ENCODE measurements around the gene SH3BGRL3. TPM values are rescaled to one million over a fixed set of nuclear protein-coding genes. Genes with fewer than 3 reads are reported as not detected.
"Not testable (repeated sequence)": the region's sequence is repeated elsewhere in the genome, so short reads cannot be mapped to it uniquely, and the experiment has no call there.

The SH3BGRL3 gene
- total RNA-seq: 59.2 TPM

DNA sequence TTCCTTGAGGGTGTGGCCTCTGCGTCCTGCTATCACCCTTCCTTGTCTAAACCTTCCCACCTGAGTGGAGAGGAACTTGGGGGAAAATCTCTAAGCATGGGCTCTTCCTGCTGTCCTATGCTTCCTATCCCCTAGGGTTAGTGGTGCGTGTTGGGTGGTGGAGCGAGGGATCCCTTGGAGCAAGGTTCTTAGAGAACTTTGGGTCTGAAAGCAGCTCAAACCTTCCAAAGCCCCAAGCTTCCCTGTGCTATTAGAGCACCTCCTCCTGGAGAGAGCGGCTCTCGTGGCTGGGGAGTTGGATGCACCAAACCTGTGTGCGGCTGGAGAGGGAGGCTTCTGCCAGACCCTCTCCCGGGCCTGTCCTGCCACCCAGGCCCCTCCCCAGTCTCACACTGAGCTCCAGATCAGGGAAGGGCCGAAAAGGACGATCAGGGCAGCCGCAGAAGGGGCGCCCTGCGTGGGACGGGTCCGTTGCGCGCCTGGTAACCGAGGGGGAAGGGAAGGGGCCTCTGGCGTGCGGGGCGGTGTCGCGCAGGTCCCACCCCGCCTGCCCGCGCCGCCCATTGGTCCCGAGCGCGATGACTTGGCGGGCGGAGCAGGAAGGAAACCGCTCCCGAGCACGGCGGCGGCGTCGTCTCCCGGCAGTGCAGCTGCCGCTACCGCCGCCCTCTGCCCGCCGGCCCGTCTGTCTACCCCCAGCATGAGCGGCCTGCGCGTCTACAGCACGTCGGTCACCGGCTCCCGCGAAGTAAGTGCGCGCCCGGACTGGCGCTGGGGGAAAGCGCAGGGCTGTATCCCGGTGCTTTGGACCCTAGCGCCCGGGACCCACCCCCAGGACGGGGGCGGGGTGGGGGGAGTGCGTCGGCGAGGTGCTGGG, at the start of gene SH3BGRL3:
Gene SH3BGRL3 (plus strand): TSS at position 631 of the 877 bp plus-strand sequence. CDS start 70 bp downstream, at position 701.
- peaks cover 93% of the 10 kb centered on the region for H3K4me1 ChIP-seq (ENCODE audit: insufficient read depth, low read length)
- peak within 1 kb of the TSS; percentile 88 for H3K4me3 ChIP-seq (ENCODE audit: low read length)
- no peaks in the 10 kb centered on the region for H3K9me3 ChIP-seq (ENCODE audit: low read depth, low read length)
- H3K27me3 ChIP-seq (ENCODE audit: insufficient read depth, low read length): no peaks in the 10 kb centered on the region

DNA sequence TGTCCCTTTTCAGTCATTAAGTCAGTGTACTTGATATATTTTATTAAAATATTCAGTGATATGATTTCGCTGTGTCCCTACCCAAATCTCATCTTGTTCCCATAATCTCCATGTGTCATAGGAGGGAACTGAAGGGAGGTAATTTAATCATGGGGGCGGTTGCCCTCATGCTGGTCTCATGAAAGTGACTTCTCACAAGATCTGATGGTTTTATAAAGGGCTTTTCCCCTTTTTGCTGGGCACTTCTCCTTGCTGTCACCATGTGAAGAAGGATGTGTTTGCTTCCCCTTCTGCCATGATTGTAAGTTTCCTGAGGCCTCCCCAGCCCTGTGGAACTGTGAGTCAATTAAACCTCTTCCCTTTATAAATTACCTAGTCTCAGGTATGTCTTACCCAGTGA, 49.2 kb upstream of the SH3BGRL3 start:
- H3K9me3 ChIP-seq (ENCODE audit: low read depth, low read length); H3K27me3 ChIP-seq (ENCODE audit: insufficient read depth, low read length); H3K4me3 ChIP-seq (ENCODE audit: low read length): not testable (repeated sequence)
- peaks cover 18% of the 10 kb centered on the region for H3K4me1 ChIP-seq (ENCODE audit: insufficient read depth, low read length)

DNA sequence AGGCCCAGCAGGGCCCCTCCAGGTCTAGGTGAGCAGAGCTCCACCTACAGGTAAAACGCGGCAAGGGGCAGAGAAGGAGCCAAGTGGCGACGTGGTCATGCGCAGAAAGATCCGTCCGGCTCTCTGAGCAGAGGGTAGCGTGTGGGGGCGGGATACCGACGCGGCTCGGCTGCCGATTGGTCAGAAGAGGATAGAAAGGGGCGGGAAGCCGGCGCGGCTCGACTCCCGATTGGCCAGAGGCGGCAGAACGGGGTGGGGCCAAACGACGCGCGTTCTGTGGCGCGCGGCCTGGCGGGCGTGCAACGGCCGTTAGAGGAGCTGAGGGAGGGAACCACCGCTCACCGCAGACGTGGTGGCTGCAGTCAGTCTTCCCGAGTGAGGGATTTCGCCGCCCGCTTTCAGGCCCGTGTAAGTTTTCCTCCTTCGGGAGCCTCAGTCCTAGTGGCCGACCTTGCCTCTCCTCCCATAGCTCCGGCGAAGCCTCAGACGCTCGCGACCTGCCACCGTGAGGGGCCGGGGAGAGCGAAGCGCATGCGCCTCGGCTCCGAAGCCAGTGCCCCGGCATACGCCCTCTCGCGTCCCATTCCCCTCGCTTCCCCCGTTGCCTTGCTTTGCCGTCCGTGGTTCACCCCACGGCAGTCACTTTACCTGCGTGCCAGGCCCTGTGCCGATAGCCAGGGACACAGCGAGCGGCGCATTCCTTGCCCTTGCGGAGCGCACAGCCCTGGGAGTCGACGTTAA, 45.8 kb upstream of the SH3BGRL3 start, which contains the start of gene CEP85:
Gene CEP85 (plus strand): TSS at position 298 of the 741 bp plus-strand sequence. CDS start 5,584 bp downstream, outside the sequence.
- no peaks in the 10 kb centered on the region for H3K9me3 ChIP-seq (ENCODE audit: low read depth, low read length)
- peaks cover 28% of the 10 kb centered on the region for H3K4me1 ChIP-seq (ENCODE audit: insufficient read depth, low read length)
- peak within 1 kb of the TSS; percentile 82 for H3K4me3 ChIP-seq (ENCODE audit: low read length)
- no peaks in the 10 kb centered on the region for H3K27me3 ChIP-seq (ENCODE audit: insufficient read depth, low read length)

DNA sequence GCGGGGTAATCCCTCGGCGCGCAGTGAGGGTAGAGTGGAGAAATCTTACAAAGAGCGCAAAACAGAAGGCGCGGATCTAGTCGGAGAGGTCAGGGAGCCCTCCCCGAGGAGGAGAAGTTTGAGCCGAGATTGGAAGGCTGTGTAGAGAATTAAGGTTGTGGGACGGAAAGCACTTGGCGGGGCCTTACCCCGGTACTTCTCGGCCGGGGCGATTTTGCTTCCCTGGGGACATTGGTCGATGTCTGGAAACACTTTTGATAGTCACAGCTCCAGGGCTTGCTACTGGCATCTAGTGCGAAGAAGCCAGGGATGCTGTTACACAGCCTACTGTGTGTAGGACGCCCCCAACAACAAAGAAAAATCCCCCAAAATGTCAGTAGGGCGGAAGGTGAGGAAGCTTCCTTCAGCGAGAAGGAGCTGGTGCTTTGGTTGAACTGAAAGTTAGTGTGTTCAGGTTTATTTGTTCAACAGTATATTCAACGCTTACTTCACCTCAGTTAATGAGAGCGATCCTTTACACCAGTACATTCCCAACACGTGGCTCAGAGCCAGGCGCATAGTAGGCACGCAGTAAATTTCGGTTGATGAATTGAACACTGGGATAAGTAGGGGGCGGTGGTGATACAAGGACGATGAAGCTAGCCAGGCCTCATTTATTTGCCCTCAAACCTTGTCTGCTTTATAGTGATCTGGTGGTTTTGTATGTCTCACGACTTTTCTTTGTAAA, 45.1 kb upstream of the SH3BGRL3 start:
- Histone ChIP-seq H3K27me3 (ENCODE audit: insufficient read depth, low read length) (no peaks in the 10 kb centered on the region), H3K4me3 (ENCODE audit: low read length) (peak overlapping the region; percentile 82), H3K4me1 (ENCODE audit: insufficient read depth, low read length) (peaks cover 28% of the 10 kb centered on the region), H3K9me3 (ENCODE audit: low read depth, low read length) (no peaks in the 10 kb centered on the region)

DNA sequence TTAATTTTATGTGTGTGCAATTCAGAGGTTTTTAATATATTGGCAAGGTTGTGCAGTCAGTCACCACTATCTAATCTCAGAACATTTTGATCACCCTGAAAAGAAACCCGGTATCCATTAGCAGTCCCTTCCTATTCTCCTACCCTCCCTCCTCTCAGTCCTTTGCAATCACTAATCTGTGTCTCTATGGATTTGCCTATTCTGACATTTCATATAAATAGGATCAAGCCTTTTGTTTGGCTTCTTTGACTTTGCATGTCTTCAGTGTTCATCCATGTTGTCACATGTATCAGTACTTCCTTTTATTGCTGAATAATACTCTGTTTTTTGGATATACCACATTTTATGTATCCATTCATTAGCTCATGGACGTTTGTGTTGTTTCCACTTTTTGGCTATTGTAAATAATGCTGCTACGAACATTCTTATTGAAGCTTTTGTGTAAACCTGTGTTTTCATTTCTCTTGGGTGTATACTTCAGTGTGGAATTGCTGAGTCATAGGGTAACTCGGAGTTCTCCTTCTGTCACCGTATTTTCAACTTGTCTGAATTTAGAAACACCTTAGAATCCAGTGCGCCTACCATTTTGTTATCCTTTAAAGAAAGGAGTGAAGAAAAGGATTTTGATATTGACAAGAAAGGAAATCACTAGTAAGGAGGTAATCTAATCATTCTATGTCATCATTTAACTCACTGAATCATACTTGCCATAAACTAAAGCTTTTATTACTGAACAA, 42.5 kb upstream of the SH3BGRL3 start:
- no peaks in the 10 kb centered on the region for H3K9me3 ChIP-seq (ENCODE audit: low read depth, low read length)
- peaks cover 28% of the 10 kb centered on the region for H3K4me1 ChIP-seq (ENCODE audit: insufficient read depth, low read length)
- no peak overlapping the region for H3K4me3 ChIP-seq (ENCODE audit: low read length)
- no peaks in the 10 kb centered on the region for H3K27me3 ChIP-seq (ENCODE audit: insufficient read depth, low read length)

DNA sequence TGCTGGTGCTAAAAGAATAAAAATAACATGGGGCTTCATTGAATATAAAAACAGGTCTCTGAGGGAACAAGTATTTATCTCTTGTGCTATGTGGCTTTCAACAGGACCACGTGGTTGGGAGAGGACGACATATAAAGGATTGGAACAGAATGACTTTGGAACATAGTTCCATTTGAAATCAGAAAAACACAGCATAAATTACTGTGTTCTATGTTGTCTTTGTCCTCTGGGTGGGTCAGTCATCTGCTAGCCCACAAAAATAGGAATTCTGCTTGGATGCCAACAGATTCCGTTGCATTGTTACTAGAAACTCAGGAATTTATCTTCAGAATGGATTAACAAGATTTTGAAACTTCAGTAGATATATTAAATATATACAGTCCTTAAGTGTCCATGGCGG, 40.0 kb upstream of the SH3BGRL3 start:
- H3K4me3 ChIP-seq (ENCODE audit: low read length): no peak overlapping the region
- H3K4me1 ChIP-seq (ENCODE audit: insufficient read depth, low read length): peaks cover 19% of the 10 kb centered on the region
- no peaks in the 10 kb centered on the region for H3K27me3 ChIP-seq (ENCODE audit: insufficient read depth, low read length)
- no peaks in the 10 kb centered on the region for H3K9me3 ChIP-seq (ENCODE audit: low read depth, low read length)

DNA sequence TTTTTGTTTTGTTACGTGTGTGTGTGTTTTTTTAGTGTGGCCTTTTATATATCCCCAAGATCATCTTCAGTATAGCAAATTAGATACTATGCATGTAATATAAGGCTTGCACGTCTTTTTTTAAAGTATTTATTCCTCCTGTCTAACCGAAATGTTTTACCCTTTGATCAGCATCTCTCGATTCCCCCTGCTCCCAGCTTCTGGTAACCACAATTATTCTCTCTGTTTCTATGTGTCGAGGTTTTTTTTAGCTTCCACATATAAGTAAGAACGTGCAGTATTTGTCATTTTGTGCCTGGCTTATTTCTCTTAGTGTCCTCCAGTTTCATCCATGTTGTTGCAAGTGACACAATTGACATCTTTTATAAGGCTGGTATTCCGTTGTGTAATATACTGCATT, 27.2 kb upstream of the SH3BGRL3 start:
- Histone ChIP-seq H3K9me3 (ENCODE audit: low read depth, low read length) (no peaks in the 10 kb centered on the region), H3K27me3 (ENCODE audit: insufficient read depth, low read length) (no peaks in the 10 kb centered on the region), H3K4me3 (ENCODE audit: low read length) (no peak overlapping the region), H3K4me1 (ENCODE audit: insufficient read depth, low read length) (no peaks in the 10 kb centered on the region)

DNA sequence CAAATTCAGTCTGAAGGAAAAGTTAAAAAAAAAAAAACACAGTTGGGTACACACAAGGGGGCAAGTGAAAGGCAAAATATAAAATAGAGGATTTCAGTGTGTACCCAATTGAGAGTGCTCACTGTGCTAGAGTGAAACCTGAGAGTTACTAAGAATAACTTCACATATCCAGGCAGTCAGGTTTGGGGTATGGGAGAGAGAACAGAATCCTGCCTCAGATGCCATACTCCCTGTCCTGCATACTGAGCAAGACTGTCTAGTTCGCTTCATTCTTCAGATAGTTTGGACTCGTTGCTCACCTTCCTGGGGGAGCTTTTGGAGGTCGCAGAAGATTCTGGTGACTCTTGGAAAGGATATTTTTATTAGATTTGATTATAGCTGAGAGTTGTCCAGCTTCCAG, 25.5 kb upstream of the SH3BGRL3 start:
- Histone ChIP-seq H3K9me3 (ENCODE audit: low read depth, low read length) (no peaks in the 10 kb centered on the region), H3K4me1 (ENCODE audit: insufficient read depth, low read length) (peaks cover 13% of the 10 kb centered on the region), H3K4me3 (ENCODE audit: low read length) (no peak overlapping the region), H3K27me3 (ENCODE audit: insufficient read depth, low read length) (no peaks in the 10 kb centered on the region)

DNA sequence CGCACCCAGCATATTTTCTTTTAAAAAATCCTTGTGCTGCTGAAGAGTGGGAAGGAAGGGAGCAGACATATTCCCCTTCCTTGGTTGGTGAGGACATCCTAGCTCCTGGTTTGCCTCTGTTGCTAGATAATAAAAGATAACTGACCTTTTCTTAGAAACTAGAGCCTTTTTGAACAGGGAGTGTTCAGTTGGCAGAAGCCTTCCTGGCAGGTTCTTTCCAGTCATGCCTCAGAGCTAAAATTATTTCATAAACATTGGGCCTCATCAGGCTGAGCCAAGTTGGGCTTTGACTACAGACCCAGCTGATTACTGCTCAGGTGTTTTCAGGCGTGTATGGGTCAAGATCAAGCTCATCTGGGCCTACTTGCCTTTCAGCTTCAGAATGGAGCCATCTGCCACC, 22.7 kb upstream of the SH3BGRL3 start:
- Histone ChIP-seq H3K9me3 (ENCODE audit: low read depth, low read length) (no peaks in the 10 kb centered on the region), H3K4me3 (ENCODE audit: low read length) (no peak overlapping the region), H3K27me3 (ENCODE audit: insufficient read depth, low read length) (no peaks in the 10 kb centered on the region), H3K4me1 (ENCODE audit: insufficient read depth, low read length) (peaks cover 28% of the 10 kb centered on the region)

DNA sequence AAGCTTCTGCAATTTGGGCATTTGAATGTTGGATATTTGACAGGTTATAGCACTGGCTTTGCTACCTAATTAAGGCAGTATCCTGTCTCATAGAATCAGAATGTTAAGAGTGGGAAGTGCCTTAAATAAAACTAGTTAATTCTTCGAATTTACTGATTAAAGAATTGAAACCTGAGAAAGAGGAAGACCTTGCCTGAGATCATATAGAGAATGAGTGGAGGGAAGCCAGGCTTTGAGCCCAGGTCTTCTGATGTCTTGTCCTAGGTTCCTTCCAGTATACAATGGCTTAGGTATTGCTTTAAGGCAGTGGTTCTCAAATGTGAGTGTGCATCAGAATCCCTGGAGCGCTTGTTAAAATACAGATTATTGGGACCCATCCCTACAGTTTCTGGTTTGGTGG, 20.9 kb upstream of the SH3BGRL3 start:
- Histone ChIP-seq H3K4me1 (ENCODE audit: insufficient read depth, low read length) (peaks cover 28% of the 10 kb centered on the region), H3K9me3 (ENCODE audit: low read depth, low read length) (no peaks in the 10 kb centered on the region), H3K4me3 (ENCODE audit: low read length) (no peak overlapping the region), H3K27me3 (ENCODE audit: insufficient read depth, low read length) (no peaks in the 10 kb centered on the region)

DNA sequence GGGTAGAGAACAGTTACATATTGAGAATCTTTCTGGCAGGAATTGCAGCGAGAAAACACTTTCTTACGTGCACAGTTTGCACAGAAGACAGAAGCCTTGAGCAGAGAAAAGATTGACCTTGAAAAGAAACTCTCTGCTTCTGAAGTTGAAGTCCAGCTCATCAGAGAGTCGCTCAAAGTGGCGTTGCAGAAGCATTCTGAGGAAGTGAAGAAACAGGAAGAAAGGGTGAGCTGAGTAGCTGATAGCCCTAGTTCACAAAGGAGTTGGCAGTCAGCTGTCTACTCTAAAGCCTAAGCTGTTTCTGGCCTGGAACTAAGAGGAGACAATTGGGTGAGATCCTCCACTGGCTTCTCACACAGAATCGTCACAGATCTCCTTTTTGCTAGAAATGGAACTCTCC, 20.3 kb upstream of the SH3BGRL3 start:
- Histone ChIP-seq H3K27me3 (ENCODE audit: insufficient read depth, low read length) (no peaks in the 10 kb centered on the region), H3K4me3 (ENCODE audit: low read length) (no peak overlapping the region), H3K4me1 (ENCODE audit: insufficient read depth, low read length) (peaks cover 28% of the 10 kb centered on the region), H3K9me3 (ENCODE audit: low read depth, low read length) (no peaks in the 10 kb centered on the region)

DNA sequence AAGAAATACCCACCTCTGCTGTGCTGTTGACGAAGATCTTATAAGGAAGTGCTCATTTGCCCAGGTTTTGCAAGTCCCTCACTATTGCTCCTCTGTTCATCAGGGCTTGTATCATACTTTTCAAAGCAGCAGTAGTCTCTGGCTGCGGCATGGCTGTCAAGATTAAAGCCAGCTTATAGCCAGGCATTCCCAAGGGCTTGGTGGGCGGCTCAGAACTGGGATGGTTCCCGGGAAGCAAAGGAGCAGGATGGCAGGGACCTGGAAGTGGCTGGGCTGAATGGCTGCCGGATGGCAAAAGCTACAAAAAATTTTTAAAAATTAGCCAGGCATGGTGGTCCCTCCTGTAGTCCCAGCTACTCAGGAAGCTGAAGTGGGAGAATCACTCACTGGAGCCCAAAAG, 16.7 kb upstream of the SH3BGRL3 start:
- no peaks in the 10 kb centered on the region for H3K27me3 ChIP-seq (ENCODE audit: insufficient read depth, low read length)
- H3K4me1 ChIP-seq (ENCODE audit: insufficient read depth, low read length): peaks cover 28% of the 10 kb centered on the region
- H3K4me3 ChIP-seq (ENCODE audit: low read length): no peak overlapping the region
- no peaks in the 10 kb centered on the region for H3K9me3 ChIP-seq (ENCODE audit: low read depth, low read length)

DNA sequence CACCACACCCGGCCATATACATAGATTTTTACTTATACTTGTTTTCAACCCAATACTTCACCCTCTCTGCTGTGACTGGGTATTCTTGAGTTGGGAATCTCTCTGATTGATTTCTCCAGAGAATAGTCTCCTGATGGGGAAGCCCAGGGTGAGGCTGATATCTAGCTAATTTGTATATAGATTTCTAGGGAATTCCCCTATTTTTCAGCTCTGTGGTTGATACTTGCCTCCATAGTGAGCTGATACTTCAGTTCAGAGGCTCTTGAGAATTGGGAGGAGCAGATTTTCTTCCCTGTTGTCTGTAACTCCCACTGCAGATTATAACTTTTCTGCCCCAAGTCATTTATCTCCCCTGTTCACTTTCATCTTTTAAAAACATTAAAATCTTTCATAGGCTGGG, 14.5 kb upstream of the SH3BGRL3 start:
- Histone ChIP-seq H3K4me1 (ENCODE audit: insufficient read depth, low read length) (peaks cover 6% of the 10 kb centered on the region), H3K27me3 (ENCODE audit: insufficient read depth, low read length) (no peaks in the 10 kb centered on the region), H3K9me3 (ENCODE audit: low read depth, low read length) (peaks cover 4% of the 10 kb centered on the region), H3K4me3 (ENCODE audit: low read length) (no peak overlapping the region)
